HL-60 (cell line): ENCODE measurements around the gene SPATS2L.

Experiments
- DNase-seq, 2 experiments: peaks; one replicate each; pipeline ENCODE4 v3.0.0-alpha.2; 2010 to 2020; ENCODE audit warnings: low read depth in 1 of 2, low spot score in 1 of 2
- H3K27ac ChIP-seq: fragments of 250-450 bp; sonication (Bioruptor Pico); replicated peaks from 2 replicates; pipeline ENCODE4 v1.5.1; 2020; ENCODE audit warnings: mild to moderate bottlenecking, moderate library complexity
- H3K27me3 ChIP-seq: fragments of 250-450 bp; sonication (Bioruptor Pico); 2 replicates; pipeline ENCODE4 v1.5.1; 2021; ENCODE audit warnings: mild to moderate bottlenecking, moderate library complexity; ENCODE audit not compliant: insufficient read depth, poor library complexity, severe bottlenecking
- H3K4me3 ChIP-seq: replicated peaks from 2 replicates; pipeline ENCODE4 v1.5.1; 2011; ENCODE audit warnings: mild to moderate bottlenecking, control low read depth, low read length; ENCODE audit not compliant: insufficient read depth
- CTCF ChIP-seq: IDR thresholded peaks from one replicate; pipeline ENCODE4 v1.5.1; 2011; ENCODE audit warnings: low read length, control low read depth, inconsistent platforms; ENCODE audit not compliant: insufficient read depth
- GABPA ChIP-seq: IDR thresholded peaks from 2 replicates; pipeline ENCODE4 v1.6.1; 2012; ENCODE audit warnings: low read depth
- POLR2AphosphoS5 ChIP-seq: IDR thresholded peaks from 2 replicates; pipeline ENCODE4 v1.6.1; 2012; ENCODE audit warnings: low read depth
- REST ChIP-seq: IDR thresholded peaks from 2 replicates; pipeline ENCODE4 v1.6.1; 2012; ENCODE audit warnings: low read depth; ENCODE audit not compliant: insufficient replicate concordance
- SPI1 ChIP-seq: IDR thresholded peaks from 2 replicates; pipeline ENCODE4 v1.6.1; 2012; ENCODE audit warnings: low read depth, mild to moderate bottlenecking, borderline replicate concordance

The SPATS2L gene

GRCh38 chr2:200356857-200357384, 50.4 kb downstream of the SPATS2L start:
- Histone ChIP-seq H3K27me3 (peaks cover 10% of the 10 kb centered on the region), H3K27ac (no peak overlapping the region), H3K4me3 (no peak overlapping the region)
- DNase-seq, result no peak
- TF ChIP-seq CTCF (no peak), GABPA (no peak), REST (no peak), POLR2AphosphoS5 (no peak), SPI1 (no peak)

- no peak for DNase-seq
- no peak overlapping the region for H3K27ac ChIP-seq
- TF ChIP-seq GABPA, result no peak
- no peak for TF ChIP-seq REST
- no peak for TF ChIP-seq CTCF
- TF ChIP-seq SPI1, result no peak
- no peak for TF ChIP-seq POLR2AphosphoS5
- H3K4me3 ChIP-seq, result no peak overlapping the region
- peaks cover 10% of the 10 kb centered on the region for H3K27me3 ChIP-seq
Measured at GRCh38 chr2:200357845-200358244, 51.4 kb downstream of the SPATS2L start.

GRCh38 chr2:200359552-200359951, 53.1 kb downstream of the SPATS2L start:
- TF ChIP-seq REST (no peak), CTCF (no peak), POLR2AphosphoS5 (no peak), SPI1 (no peak), GABPA (no peak)
- DNase-seq, result no peak
- H3K27me3 ChIP-seq, result peaks cover 8% of the 10 kb centered on the region
- no peak overlapping the region for H3K27ac ChIP-seq
- H3K4me3 ChIP-seq, result no peak overlapping the region
